GM04504 (cell line): ENCODE results near the gene MCM10.
A peak's percentile ranks its signal among the peaks of the same experiment; 100 is the strongest.

ENCODE experiments used
- DNase-seq: peaks from one replicate; pipeline ENCODE4 v3.0.0-alpha.2; 2012; ENCODE audit warnings: low read depth

The MCM10 gene

DNA sequence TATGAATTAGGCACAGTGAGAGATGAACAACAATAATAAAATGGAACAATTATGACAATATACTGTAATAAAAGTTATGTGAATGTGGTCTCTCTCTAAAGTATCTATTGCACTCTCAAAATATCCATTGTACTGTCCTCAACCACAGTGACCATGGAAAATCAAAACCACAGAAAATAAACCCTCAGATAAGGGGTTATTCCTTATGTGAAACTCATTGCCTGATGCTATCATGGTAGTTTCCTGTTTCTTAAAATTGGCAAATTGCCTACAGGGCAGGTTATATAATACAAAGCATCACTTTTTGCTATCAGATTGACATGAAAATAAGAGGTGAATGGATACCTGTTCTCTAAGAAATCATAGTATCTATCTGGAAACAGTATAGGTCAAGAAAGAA is 3.8 kb downstream of the MCM10 start:
- DNase-seq, result no peak

GRCh38 chr10:13167568-13167967 is 6.2 kb downstream of the MCM10 start:
- DNase-seq, result no peak

- no peak for DNase-seq
Measured at GRCh38 chr10:13168781-13169180, 7.4 kb downstream of the MCM10 start.

- no peak for DNase-seq
Measured at GRCh38 chr10:13173616-13174015, 12.3 kb downstream of the MCM10 start.

- no peak for DNase-seq
Measured at GRCh38 chr10:13180788-13181187, 19.4 kb downstream of the MCM10 start.

GRCh38 chr10:13182424-13182823 is 21.1 kb downstream of the MCM10 start:
- no peak for DNase-seq

GRCh38 chr10:13183625-13184024 is 22.3 kb downstream of the MCM10 start:
- no peak for DNase-seq

GRCh38 chr10:13184276-13184675 is 22.9 kb downstream of the MCM10 start:
- DNase-seq, result no peak

DNA sequence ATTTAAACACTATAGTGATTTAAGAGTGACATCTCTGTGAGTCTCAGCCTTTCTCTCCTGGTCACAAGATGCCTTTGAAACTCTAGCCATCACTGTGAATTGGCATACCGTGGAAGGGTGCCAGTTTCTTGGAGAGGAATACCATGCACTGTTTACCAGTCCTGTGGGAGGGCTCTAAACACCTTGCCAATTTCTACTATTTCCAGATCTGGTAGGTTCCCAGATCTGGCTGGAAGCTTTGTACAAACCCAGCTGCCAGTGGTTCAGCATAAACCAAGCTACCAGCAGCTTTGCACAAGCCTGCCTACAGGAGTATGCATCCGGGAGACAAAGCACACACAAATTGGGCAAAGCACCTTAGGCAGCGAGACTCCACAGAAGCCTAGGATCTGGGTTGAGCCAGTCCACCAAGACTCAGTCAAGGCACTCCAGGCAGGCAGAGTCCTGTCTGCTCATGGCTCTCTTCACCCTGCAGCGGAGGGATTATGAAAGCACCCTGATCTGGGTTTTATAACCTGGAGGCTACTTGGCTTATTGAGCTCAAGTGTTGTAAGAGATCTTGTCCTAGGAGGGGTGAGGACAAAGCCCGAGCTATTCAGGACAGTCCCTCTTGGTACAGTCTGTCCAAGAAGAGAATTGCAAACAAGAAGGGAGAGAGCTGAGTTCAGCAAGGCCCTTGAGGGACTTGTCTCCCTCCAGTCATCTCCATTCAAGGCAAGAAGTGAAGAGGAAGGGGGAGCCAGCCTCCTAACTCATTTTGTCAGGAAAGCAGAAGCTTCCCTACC is 23.6 kb downstream of the MCM10 start:
- DNase-seq, result no peak

- no peak for DNase-seq
Measured at GRCh38 chr10:13187135-13187534, 25.8 kb downstream of the MCM10 start.

- no peak for DNase-seq
Measured at GRCh38 chr10:13188593-13188992, 27.2 kb downstream of the MCM10 start.

GRCh38 chr10:13189961-13190360 is 28.6 kb downstream of the MCM10 start:
- DNase-seq, result no peak

GRCh38 chr10:13190816-13191215 is 29.5 kb downstream of the MCM10 start:
- DNase-seq, result no peak

DNA sequence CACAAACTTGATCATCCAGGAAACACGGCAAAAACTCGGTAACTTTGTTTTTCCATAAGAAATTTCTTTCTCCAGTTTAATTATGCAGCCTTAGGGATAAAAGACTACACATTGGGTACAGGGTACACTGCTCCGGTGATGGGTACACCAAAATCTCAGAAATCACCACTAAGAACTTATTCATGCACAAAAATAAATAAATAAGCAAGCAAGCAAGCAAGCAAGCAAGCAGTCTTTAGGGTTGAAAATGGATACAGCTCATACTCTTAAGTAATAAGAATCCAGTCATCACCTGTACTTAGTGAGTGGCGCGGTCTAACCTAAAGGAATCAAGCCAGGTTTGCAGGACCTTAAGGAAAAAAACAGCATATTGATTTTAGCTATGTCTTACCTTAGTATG is 30.0 kb downstream of the MCM10 start:
- DNase-seq, result no peak

GRCh38 chr10:13193637-13194036 is 32.3 kb downstream of the MCM10 start:
- DNase-seq, result no peak

- DNase-seq, result no peak
Measured at GRCh38 chr10:13195016-13195415, 33.7 kb downstream of the MCM10 start.

DNA sequence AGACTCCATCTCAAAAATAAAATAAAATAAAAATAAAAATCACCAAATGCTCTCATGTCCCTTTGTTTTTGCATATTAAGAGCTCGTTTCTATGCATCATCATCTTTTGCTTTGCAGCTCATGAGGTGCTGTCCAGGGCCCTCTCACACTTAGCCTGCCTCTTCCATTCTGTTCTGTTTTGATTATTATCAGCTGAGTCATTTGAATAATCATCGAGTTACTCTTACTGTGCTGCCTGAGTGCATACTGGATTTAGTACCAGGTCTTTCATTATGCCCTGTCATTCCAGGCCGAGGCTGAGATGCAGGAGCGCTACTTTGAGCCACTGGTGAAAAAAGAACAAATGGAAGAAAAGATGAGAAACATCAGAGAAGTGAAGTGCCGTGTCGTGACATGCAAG is 39.8 kb downstream of the MCM10 start:
- DNase-seq, result peak; percentile 17

DNA sequence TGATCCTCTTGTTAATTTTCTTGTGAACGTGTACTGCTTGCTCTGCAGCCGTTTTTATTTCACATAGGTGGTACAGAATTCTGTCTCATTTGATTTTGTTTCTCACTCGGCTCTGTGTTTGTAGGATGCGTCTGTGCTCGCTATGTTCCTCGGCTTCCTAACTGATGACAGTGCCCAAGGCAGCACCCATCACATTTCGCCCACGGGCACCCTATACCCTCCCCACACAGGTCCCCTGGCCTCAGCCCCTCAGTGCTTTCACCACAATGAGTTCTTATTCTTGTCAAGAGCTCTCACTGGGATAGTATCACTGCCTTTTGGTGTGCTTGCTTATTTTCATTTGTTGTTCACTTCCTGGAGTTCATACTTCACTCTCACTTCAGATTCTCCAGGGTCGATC is 44.7 kb downstream of the MCM10 start:
- no peak for DNase-seq

DNA sequence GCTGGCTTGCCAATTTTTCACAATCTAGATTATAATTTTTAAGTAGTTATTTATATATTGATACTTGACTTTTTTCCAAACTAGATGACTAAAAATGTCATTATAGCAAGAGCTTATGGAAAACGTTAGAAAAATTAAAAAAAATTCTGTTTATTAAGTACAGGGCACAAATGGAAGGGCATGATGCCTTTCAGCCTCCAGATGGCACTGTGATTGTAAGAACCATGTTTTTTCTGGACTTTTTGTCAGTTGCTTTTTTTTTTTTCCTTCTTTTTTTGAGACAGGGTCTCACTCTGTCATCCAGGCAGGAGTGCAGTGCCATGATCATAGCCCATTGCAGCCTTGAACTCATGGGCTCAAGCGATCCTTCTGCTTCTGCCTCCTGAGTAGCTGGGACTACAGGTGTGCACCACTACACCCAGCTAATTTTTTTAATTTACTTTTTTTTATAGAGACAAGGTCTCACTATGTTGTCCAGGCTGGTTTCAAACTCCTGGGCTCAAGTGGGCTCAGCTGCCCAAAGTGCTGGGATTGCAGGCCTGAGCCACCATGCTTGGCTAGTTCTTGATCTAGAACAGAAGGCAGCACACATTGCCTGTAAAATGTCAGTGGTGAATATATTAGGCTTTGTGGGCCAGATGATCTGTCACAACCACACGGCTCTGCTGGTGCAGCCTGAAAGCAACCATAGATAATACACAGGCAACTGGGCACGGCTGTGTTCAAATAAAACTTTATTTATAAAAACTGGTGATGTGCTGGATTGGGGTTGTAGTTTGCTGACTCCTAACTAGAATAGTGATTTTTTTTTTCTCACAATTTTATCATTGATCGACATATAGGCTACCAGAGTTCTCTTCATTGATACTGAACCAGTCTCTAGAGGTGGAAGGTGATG is 45.4 kb downstream of the MCM10 start:
- DNase-seq, result no peak

- no peak for DNase-seq
Measured at GRCh38 chr10:13213163-13213562, 51.8 kb downstream of the MCM10 start.

- no peak for DNase-seq
Measured at GRCh38 chr10:13218878-13219277, 57.5 kb downstream of the MCM10 start.

- no peak for DNase-seq
Measured at GRCh38 chr10:13219685-13220670, 58.6 kb downstream of the MCM10 start.
